ENCODE data around the gene SELENOF.
A peak's percentile ranks its signal among the peaks of the same experiment; 100 is the strongest.

SELENOF gene

GRCh38 chr1:86913896-86914600 is at the start of gene SELENOF:
TSS of gene SELENOF (minus strand) at chr1:86914126. CDS start at chr1:86914111, 15 bp downstream.
- FAIRE-seq: peak; percentile 96

GRCh38 chr1:86960548-86960947 is 46.6 kb upstream of the SELENOF start:
- no peak for FAIRE-seq

- no peak for FAIRE-seq
These were observed 43.3 kb upstream of the SELENOF start for GRCh38 chr1:86957221-86957620.

- no peak for FAIRE-seq
These were observed 42.3 kb upstream of the SELENOF start for GRCh38 chr1:86956221-86956620.

GRCh38 chr1:86955678-86956077 is 41.8 kb upstream of the SELENOF start:
- FAIRE-seq: no peak

GRCh38 chr1:86953167-86953566 is 39.2 kb upstream of the SELENOF start:
- no peak for FAIRE-seq

- FAIRE-seq: no peak
These were observed 37.5 kb upstream of the SELENOF start for GRCh38 chr1:86951430-86951829.

- FAIRE-seq: no peak
These were observed 36.9 kb upstream of the SELENOF start for GRCh38 chr1:86950712-86951419.

- no peak for FAIRE-seq
These were observed 34.3 kb upstream of the SELENOF start for GRCh38 chr1:86948212-86948611.

GRCh38 chr1:86942743-86943142 is 28.8 kb upstream of the SELENOF start:
- FAIRE-seq: peak; percentile 51

- FAIRE-seq: no peak
These were observed 28.1 kb upstream of the SELENOF start for GRCh38 chr1:86942042-86942441.

GRCh38 chr1:86940599-86940998 is 26.7 kb upstream of the SELENOF start:
- FAIRE-seq: no peak

- no peak for FAIRE-seq
These were observed 25.5 kb upstream of the SELENOF start for GRCh38 chr1:86939406-86939805.

- no peak for FAIRE-seq
These were observed 24.9 kb upstream of the SELENOF start for GRCh38 chr1:86938855-86939254.

- FAIRE-seq: no peak
These were observed 24.5 kb upstream of the SELENOF start for GRCh38 chr1:86938450-86938849.

- no peak for FAIRE-seq
These were observed 19.8 kb upstream of the SELENOF start for GRCh38 chr1:86933562-86934377.

- no peak for FAIRE-seq
These were observed 19.1 kb upstream of the SELENOF start for GRCh38 chr1:86933051-86933450.

GRCh38 chr1:86928819-86929218 is 14.9 kb upstream of the SELENOF start:
- no peak for FAIRE-seq

GRCh38 chr1:86926883-86927282 is 13.0 kb upstream of the SELENOF start:
- FAIRE-seq: no peak

GRCh38 chr1:86925742-86926141 is 11.8 kb upstream of the SELENOF start:
- no peak for FAIRE-seq

GRCh38 chr1:86924324-86924960 is 10.5 kb upstream of the SELENOF start:
- FAIRE-seq: no peak

GRCh38 chr1:86922445-86922844 is 8.5 kb upstream of the SELENOF start:
- FAIRE-seq: no peak

- no peak for FAIRE-seq
These were observed 2.8 kb upstream of the SELENOF start for GRCh38 chr1:86916752-86917151.
